Liver (tissue), 3 donors: ENCODE data around the gene TEX14.

Experiments
- ATF3 ChIP-seq: IDR thresholded peaks from 2 replicates; pipeline ENCODE4 v1.6.1; 2016; ENCODE audit warnings: antibody characterized with exemption
- CTCF ChIP-seq: fragments of 150-350 bp; IDR thresholded peaks from 2 replicates; pipeline ENCODE4 v1.5.1; 2017; ENCODE audit warnings: improper control_type of control experiment, low read depth, low read length; ENCODE audit not compliant: missing input control
- EGR1 ChIP-seq, 2 donors: IDR thresholded peaks; 2 replicates each; pipeline ENCODE4 v1.6.1; 2016 to 2018; ENCODE audit warnings: antibody characterized with exemption in 2 of 2, low read depth in 2 of 2
- FOXA1 ChIP-seq: IDR thresholded peaks from 2 replicates; pipeline ENCODE4 v1.6.1; 2016; ENCODE audit warnings: antibody characterized with exemption
- HNF4A ChIP-seq, 2 donors: conservative IDR thresholded peaks; 2 replicates each; pipeline ENCODE4 v1.6.1; 2016; ENCODE audit warnings: antibody characterized with exemption in 2 of 2, mild to moderate bottlenecking in 2 of 2
- MAX ChIP-seq: IDR thresholded peaks from 2 replicates; pipeline ENCODE4 v1.6.1; 2016; ENCODE audit warnings: antibody characterized with exemption
- RAD21 ChIP-seq, 2 donors: IDR thresholded peaks; 2 replicates each; pipeline ENCODE4 v1.6.1; 2016; ENCODE audit warnings: antibody characterized with exemption in 2 of 2, mild to moderate bottlenecking in 2 of 2
- REST ChIP-seq: IDR thresholded peaks from 2 replicates; pipeline ENCODE4 v1.6.1; 2016; ENCODE audit warnings: antibody characterized with exemption, mild to moderate bottlenecking
- RXRA ChIP-seq, 2 donors: IDR thresholded peaks; 2 replicates each; pipeline ENCODE4 v1.6.1; 2017 to 2018; ENCODE audit warnings: antibody characterized with exemption in 2 of 2, mild to moderate bottlenecking in 1 of 2
- SP1 ChIP-seq: IDR thresholded peaks from 2 replicates; pipeline ENCODE4 v1.6.1; 2018; ENCODE audit warnings: antibody characterized with exemption, mild to moderate bottlenecking
- TAF1 ChIP-seq: conservative IDR thresholded peaks from 2 replicates; pipeline ENCODE4 v1.6.1; 2016; ENCODE audit warnings: antibody characterized with exemption, mild to moderate bottlenecking
- YY1 ChIP-seq: IDR thresholded peaks from 2 replicates; pipeline ENCODE4 v1.6.1; 2016; ENCODE audit warnings: antibody characterized with exemption, mild to moderate bottlenecking
- TF ChIP-seq, protein P1 (sequence below): IDR thresholded peaks from 2 replicates; pipeline ENCODE4 v1.6.1; 2016; ENCODE audit warnings: antibody characterized with exemption
- donor health status: healthy.
- donor health status: healthy.

DNA sequence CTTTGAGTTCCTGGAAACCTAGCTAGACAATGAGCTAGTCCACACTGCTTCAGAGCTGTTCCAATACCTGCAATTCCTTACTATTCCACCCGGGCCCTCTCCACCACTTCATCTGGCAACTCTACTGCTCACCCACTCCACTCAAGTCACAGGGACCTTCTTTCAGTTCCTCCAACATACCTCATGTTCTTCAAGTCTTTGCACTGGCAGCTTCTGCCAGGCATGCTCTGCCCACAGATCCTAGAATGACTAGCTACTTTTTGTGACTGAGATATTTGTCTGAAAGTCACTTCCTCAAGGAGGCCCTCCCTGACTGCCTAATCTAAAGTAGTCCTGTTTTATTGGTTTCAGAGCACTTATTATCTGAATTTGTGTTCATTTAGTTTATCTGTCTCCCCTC, 86.4 kb downstream of the TEX14 start:
- TF ChIP-seq CTCF (no peak), RXRA (IDR thresholded peaks at IDR 0.05) (no peak), ATF3 (no peak), MAX (no peak), SP1 (no peak), TAF1 (no peak), EGR1 (IDR thresholded peaks at IDR 0.05; ENCODE audit: low read depth in 2 of 2) (no peak), RAD21 (IDR thresholded peaks at IDR 0.05) (no peak), FOXA1 (no peak), REST (no peak), YY1 (no peak), HNF4A (conservative IDR thresholded peaks at IDR 0.05) (no peak)
- TF ChIP-seq, protein P1, sequence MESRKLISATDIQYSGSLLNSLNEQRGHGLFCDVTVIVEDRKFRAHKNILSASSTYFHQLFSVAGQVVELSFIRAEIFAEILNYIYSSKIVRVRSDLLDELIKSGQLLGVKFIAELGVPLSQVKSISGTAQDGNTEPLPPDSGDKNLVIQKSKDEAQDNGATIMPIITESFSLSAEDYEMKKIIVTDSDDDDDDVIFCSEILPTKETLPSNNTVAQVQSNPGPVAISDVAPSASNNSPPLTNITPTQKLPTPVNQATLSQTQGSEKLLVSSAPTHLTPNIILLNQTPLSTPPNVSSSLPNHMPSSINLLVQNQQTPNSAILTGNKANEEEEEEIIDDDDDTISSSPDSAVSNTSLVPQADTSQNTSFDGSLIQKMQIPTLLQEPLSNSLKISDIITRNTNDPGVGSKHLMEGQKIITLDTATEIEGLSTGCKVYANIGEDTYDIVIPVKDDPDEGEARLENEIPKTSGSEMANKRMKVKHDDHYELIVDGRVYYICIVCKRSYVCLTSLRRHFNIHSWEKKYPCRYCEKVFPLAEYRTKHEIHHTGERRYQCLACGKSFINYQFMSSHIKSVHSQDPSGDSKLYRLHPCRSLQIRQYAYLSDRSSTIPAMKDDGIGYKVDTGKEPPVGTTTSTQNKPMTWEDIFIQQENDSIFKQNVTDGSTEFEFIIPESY, result no peak
